Mammary epithelial cell (primary cell): ENCODE data around the gene CTBP2.

ENCODE experiments used
- EZH2 ChIP-seq: IDR thresholded peaks from 2 replicates; pipeline ENCODE4 v1.6.1; 2012; ENCODE audit warnings: low read length, inconsistent platforms, borderline replicate concordance
- TF ChIP-seq, protein P1 (sequence below), 2 donors: IDR thresholded peaks in 1 of 2; conservative IDR thresholded peaks in 1 of 2; 2 replicates each; pipeline ENCODE4 v1.5.1; 2011 to 2012; ENCODE audit warnings: inconsistent platforms in 2 of 2, low read length in 2 of 2, mild to moderate bottlenecking in 2 of 2, control low read depth in 1 of 2, low read depth in 1 of 2; ENCODE audit not compliant: insufficient read depth in 1 of 2; ENCODE audit errors: extremely low read depth in 1 of 2

DNA sequence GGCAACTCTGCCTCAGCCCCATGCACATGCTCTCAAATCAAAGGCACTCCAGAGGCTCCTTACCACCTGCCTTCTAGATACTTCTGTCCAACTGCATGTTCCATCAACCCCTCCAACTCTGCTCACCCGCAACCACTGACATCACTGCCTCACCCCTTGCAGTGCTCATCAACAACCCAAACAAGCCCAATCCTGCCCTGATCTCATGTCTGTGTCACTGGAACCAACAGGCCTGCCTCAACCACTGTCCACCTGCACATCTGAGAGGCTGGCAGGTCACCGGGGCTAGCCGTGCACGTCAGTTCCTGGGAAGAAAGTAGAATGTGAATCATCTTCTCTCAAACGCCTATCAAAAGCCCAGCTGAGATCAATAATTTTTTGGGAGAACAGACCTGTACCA is 33.3 kb downstream of the CTBP2 start:
- TF ChIP-seq, protein P1, sequence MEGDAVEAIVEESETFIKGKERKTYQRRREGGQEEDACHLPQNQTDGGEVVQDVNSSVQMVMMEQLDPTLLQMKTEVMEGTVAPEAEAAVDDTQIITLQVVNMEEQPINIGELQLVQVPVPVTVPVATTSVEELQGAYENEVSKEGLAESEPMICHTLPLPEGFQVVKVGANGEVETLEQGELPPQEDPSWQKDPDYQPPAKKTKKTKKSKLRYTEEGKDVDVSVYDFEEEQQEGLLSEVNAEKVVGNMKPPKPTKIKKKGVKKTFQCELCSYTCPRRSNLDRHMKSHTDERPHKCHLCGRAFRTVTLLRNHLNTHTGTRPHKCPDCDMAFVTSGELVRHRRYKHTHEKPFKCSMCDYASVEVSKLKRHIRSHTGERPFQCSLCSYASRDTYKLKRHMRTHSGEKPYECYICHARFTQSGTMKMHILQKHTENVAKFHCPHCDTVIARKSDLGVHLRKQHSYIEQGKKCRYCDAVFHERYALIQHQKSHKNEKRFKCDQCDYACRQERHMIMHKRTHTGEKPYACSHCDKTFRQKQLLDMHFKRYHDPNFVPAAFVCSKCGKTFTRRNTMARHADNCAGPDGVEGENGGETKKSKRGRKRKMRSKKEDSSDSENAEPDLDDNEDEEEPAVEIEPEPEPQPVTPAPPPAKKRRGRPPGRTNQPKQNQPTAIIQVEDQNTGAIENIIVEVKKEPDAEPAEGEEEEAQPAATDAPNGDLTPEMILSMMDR (conservative IDR thresholded peaks at IDR 0.05 in 1 of 2, IDR thresholded peaks at IDR 0.05 in 1 of 2; ENCODE audit: extremely low read depth in 1 of 2, insufficient read depth in 1 of 2, low read depth in 1 of 2, low read length in 2 of 2): no peak
- no peak for TF ChIP-seq EZH2
